Suprapubic skin (tissue), 4 donors: Measurements from ENCODE around the gene GPI. TPM values are rescaled to one million over a fixed set of nuclear protein-coding genes. Genes with fewer than 3 reads are reported as not detected.
"Not testable (repeated sequence)": the region's sequence is repeated elsewhere in the genome, so short reads cannot be mapped to it uniquely, and the experiment has no call there.

Experiments
- DNase-seq, 2 donors: peaks; one replicate each; pipeline ENCODE4 v3.0.0-alpha.2; 2019; ENCODE audit warnings: low spot score in 2 of 2
- H3K27ac ChIP-seq: fragments of 200-600 bp; sonication (generic); one replicate; pipeline ENCODE4 v1.5.1; 2019
- H3K27me3 ChIP-seq: fragments of 200-600 bp; sonication (generic); one replicate; pipeline ENCODE4 v1.5.1; 2019
- H3K36me3 ChIP-seq: fragments of 200-600 bp; sonication (generic); one replicate; pipeline ENCODE4 v1.5.1; 2019
- H3K4me1 ChIP-seq: fragments of 200-600 bp; sonication (generic); one replicate; pipeline ENCODE4 v1.5.1; 2019
- H3K4me3 ChIP-seq: fragments of 200-600 bp; sonication (generic); one replicate; pipeline ENCODE4 v1.5.1; 2019; ENCODE audit warnings: mild to moderate bottlenecking
- H3K9me3 ChIP-seq: fragments of 200-600 bp; sonication (generic); one replicate; pipeline ENCODE4 v1.5.1; 2019
- CTCF ChIP-seq, 2 donors: fragments of 200-600 bp in 1 of 2; fragments of 450-650 bp in 1 of 2; sonication (generic) in 1 of 2; IDR thresholded peaks; one replicate each; pipeline ENCODE4 v1.5.1; 2016 to 2019; ENCODE audit warnings: antibody characterized with exemption in 2 of 2, mild to moderate bottlenecking in 1 of 2, moderate library complexity in 1 of 2
- EP300 ChIP-seq: sonication (generic); formaldehyde crosslinking; IDR thresholded peaks from one replicate; pipeline ENCODE4 v1.6.1; 2017; ENCODE audit warnings: antibody characterized with exemption
- POLR2A ChIP-seq, 2 donors: fragments of 450-650 bp; IDR thresholded peaks; one replicate each; pipeline ENCODE4 v1.6.1; 2017; ENCODE audit warnings: antibody characterized with exemption in 2 of 2, mild to moderate bottlenecking in 2 of 2, moderate library complexity in 2 of 2
- POLR2AphosphoS5 ChIP-seq, 3 donors: sonication (generic); formaldehyde crosslinking; IDR thresholded peaks; one replicate each; pipeline ENCODE4 v1.6.1; 2017; ENCODE audit warnings: antibody characterized with exemption in 3 of 3
- WGBS: methylation state at CpG from one replicate; pipeline ENCODE4 v1.1.5; 2018; 5-methylcytosine and 5-hydroxymethylcytosine counted together
- total RNA-seq, 4 donors: library from RNA; depleted of rRNA; stranded (reverse); fragments of >200 nt; gene quantifications; one replicate each; pipeline ENCODE4 v1.1.0, GENCODE V29; 2016

Gene GPI
- total RNA-seq, 4 donors from 2014 or later, result 75.8 to 219 (median 180) TPM

- Histone ChIP-seq H3K27ac (no peak overlapping the region), H3K4me1 (no peaks in the 10 kb centered on the region), H3K36me3 (peaks cover 80% of the 10 kb centered on the region), H3K27me3 (no peaks in the 10 kb centered on the region), H3K9me3 (no peaks in the 10 kb centered on the region), H3K4me3 (no peak overlapping the region)
- 93% methylated on average over 13 of the region's 14 CpGs for WGBS
- TF ChIP-seq POLR2AphosphoS5 (IDR thresholded peaks at IDR 0.05) (no peak), POLR2A (IDR thresholded peaks at IDR 0.05) (no peak), CTCF (IDR thresholded peaks at IDR 0.05) (no peak), EP300 (no peak)
- no peak for DNase-seq
Observed at GRCh38 chr19:34381399-34382251, 16.6 kb downstream of the GPI start.

GRCh38 chr19:34382471-34382870, 17.5 kb downstream of the GPI start:
- no peak overlapping the region for H3K4me3 ChIP-seq
- WGBS, result 100% methylated on average over 3 of the region's 4 CpGs
- TF ChIP-seq EP300 (no peak), POLR2A (IDR thresholded peaks at IDR 0.05) (no peak), POLR2AphosphoS5 (IDR thresholded peaks at IDR 0.05) (no peak), CTCF (IDR thresholded peaks at IDR 0.05) (no peak)
- H3K36me3 ChIP-seq, result peaks cover 83% of the 10 kb centered on the region
- no peaks in the 10 kb centered on the region for H3K27me3 ChIP-seq
- no peaks in the 10 kb centered on the region for H3K9me3 ChIP-seq
- H3K4me1 ChIP-seq, result no peaks in the 10 kb centered on the region
- no peak for DNase-seq
- no peak overlapping the region for H3K27ac ChIP-seq

GRCh38 chr19:34383599-34383998, 18.6 kb downstream of the GPI start:
- Histone ChIP-seq H3K4me1 (no peaks in the 10 kb centered on the region), H3K27ac (no peak overlapping the region), H3K4me3 (no peak overlapping the region), H3K27me3 (no peaks in the 10 kb centered on the region), H3K36me3 (peaks cover 82% of the 10 kb centered on the region), H3K9me3 (no peaks in the 10 kb centered on the region)
- TF ChIP-seq POLR2A (IDR thresholded peaks at IDR 0.05) (no peak), CTCF (IDR thresholded peaks at IDR 0.05) (no peak), POLR2AphosphoS5 (IDR thresholded peaks at IDR 0.05) (no peak), EP300 (no peak)
- DNase-seq, result no peak
- WGBS, result 94% methylated on average over 5 of the region's 5 CpGs

GRCh38 chr19:34386645-34387445, 21.8 kb downstream of the GPI start:
- Histone ChIP-seq H3K27me3 (no peaks in the 10 kb centered on the region), H3K4me1 (no peaks in the 10 kb centered on the region), H3K36me3 (peaks cover 79% of the 10 kb centered on the region), H3K9me3 (no peaks in the 10 kb centered on the region), H3K4me3 (no peak overlapping the region), H3K27ac (no peak overlapping the region)
- WGBS, result 86% methylated on average over 8 of the region's 9 CpGs
- TF ChIP-seq POLR2A (IDR thresholded peaks at IDR 0.05) (no peak), POLR2AphosphoS5 (IDR thresholded peaks at IDR 0.05) (no peak), CTCF (IDR thresholded peaks at IDR 0.05) (no peak), EP300 (no peak)
- no peak for DNase-seq

GRCh38 chr19:34387446-34387810, 22.4 kb downstream of the GPI start:
- Histone ChIP-seq H3K4me3 (no peak overlapping the region), H3K27ac (no peak overlapping the region), H3K4me1 (no peaks in the 10 kb centered on the region), H3K27me3 (no peaks in the 10 kb centered on the region), H3K9me3 (no peaks in the 10 kb centered on the region), H3K36me3 (peaks cover 76% of the 10 kb centered on the region)
- no peak for DNase-seq
- WGBS, result no CpG with 5 or more reads among the region's 1 CpG
- no peak for TF ChIP-seq POLR2A (IDR thresholded peaks at IDR 0.05)
- TF ChIP-seq CTCF (IDR thresholded peaks at IDR 0.05), result no peak
- TF ChIP-seq EP300, result no peak
- no peak for TF ChIP-seq POLR2AphosphoS5 (IDR thresholded peaks at IDR 0.05)

- H3K4me1 ChIP-seq, H3K27ac ChIP-seq, H3K9me3 ChIP-seq, DNase-seq, H3K27me3 ChIP-seq, H3K4me3 ChIP-seq: not testable (repeated sequence)
- 100% methylated on average over 2 of the region's 2 CpGs for WGBS
- peaks cover 76% of the 10 kb centered on the region for H3K36me3 ChIP-seq
Observed at GRCh38 chr19:34388745-34389144, 23.7 kb downstream of the GPI start.
